Mucosa of rectum (tissue), 2 donors: Measurements from ENCODE around the gene PTPRD.

Source experiments
- H3K27ac ChIP-seq, 2 donors: one replicate each; pipeline ENCODE4 v1.7.0; 2013; ENCODE audit warnings: inconsistent platforms in 2 of 2, low read depth in 2 of 2, low read length in 2 of 2
- H3K27me3 ChIP-seq, 2 donors: one replicate each; pipeline ENCODE4 v1.7.0; 2013; ENCODE audit warnings: low read length in 2 of 2; ENCODE audit not compliant: control insufficient read depth in 2 of 2, insufficient read depth in 2 of 2
- H3K36me3 ChIP-seq, 2 donors: one replicate each; pipeline ENCODE4 v1.7.0; 2013; ENCODE audit warnings: low read length in 2 of 2; ENCODE audit not compliant: control insufficient read depth in 2 of 2, insufficient read depth in 2 of 2
- H3K4me1 ChIP-seq, 2 donors: one replicate each; pipeline ENCODE4 v1.7.0; 2013; ENCODE audit warnings: low read length in 2 of 2, mild to moderate bottlenecking in 1 of 2; ENCODE audit not compliant: control insufficient read depth in 2 of 2, insufficient read depth in 2 of 2
- H3K4me3 ChIP-seq, 2 donors: one replicate each; pipeline ENCODE4 v1.7.0; 2013; ENCODE audit warnings: low read length in 2 of 2
- H3K9ac ChIP-seq, 2 donors: one replicate each; pipeline ENCODE4 v1.7.0; 2013; ENCODE audit warnings: low read length in 2 of 2, low read depth in 1 of 2, mild to moderate bottlenecking in 1 of 2
- H3K9me3 ChIP-seq, 2 donors: one replicate each; pipeline ENCODE4 v1.7.0; 2013; ENCODE audit warnings: low read length in 2 of 2; ENCODE audit not compliant: control insufficient read depth in 2 of 2
- donor health status: healthy.
- donor health status: Normal muscosa, but diverticular disease.

PTPRD gene

DNA sequence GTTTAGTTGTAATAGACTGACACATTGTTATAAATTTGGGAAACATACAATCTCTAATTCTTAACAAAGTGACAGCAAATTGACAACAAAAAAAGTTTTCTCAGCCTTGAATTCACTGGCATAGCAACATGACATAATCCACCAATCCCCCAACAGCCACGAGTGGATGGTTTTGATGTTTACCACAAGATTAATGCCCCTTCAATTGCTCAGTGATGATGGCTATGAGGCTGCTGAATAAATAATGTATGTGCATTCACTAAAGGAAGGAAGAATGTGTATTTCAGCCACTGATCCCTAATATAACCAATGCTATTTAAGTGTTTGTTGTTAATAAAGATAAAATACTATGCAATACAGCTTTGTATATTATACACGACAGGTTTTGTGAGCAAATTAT lies 2069.6 kb downstream of the PTPRD start:
- no peak overlapping the region for H3K27ac ChIP-seq
- H3K36me3 ChIP-seq = no peaks in the 10 kb centered on the region
- H3K4me3 ChIP-seq = no peak overlapping the region
- H3K27me3 ChIP-seq = no peaks in the 10 kb centered on the region
- H3K4me1 ChIP-seq = no peaks in the 10 kb centered on the region
- H3K9ac ChIP-seq = no peak overlapping the region
- no peaks in the 10 kb centered on the region for H3K9me3 ChIP-seq

DNA sequence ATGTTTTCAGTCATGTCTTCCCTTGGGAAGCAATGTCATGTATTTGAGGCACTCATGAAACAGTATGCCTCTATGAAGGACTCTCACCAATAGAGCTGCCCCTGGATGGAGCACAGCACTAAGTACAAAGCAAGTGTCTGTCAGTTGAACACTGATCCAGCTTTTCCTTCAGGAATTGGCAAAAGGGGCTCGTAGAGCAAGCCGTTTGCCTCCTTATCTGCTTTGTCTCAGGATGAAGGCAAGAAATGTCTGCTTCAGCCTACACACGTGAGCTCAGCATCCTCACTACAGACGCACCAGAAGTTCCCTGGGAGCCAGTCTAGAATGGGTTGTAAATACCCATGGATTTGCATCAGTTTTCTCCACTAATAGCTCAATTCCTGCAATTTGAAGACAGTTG lies 2070.3 kb downstream of the PTPRD start:
- H3K4me1 ChIP-seq = no peaks in the 10 kb centered on the region
- no peaks in the 10 kb centered on the region for H3K36me3 ChIP-seq
- no peak overlapping the region for H3K9ac ChIP-seq
- H3K4me3 ChIP-seq = no peak overlapping the region
- H3K9me3 ChIP-seq = no peaks in the 10 kb centered on the region
- H3K27me3 ChIP-seq = no peaks in the 10 kb centered on the region
- H3K27ac ChIP-seq = no peak overlapping the region

DNA sequence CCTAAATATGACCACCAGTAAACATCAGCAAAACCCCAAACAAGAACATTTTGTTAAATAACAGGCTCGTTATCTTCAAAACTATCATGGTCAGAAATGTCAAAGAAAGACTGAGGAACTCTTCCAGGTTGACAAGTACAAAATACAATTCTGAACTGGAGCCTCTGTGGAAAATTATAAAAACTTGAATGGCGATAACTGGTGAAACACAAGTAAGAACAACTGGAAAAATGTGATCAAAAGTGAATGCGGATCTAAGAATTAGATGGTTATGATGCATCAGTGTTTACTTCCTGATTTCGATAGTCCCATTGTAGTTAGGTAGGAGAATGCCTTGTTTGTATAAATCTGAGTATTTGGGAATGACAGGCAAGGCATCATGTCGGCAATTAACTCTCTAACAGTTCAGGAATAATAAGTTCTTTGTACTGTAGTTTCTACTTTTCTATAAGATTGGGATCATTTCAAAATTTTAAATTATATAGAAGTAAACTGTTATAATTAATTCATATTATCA lies 2073.1 kb downstream of the PTPRD start:
- Histone ChIP-seq H3K27ac (no peak overlapping the region), H3K36me3 (no peaks in the 10 kb centered on the region), H3K9ac (no peak overlapping the region), H3K9me3 (no peaks in the 10 kb centered on the region), H3K4me3 (no peak overlapping the region), H3K27me3 (no peaks in the 10 kb centered on the region), H3K4me1 (no peaks in the 10 kb centered on the region)

DNA sequence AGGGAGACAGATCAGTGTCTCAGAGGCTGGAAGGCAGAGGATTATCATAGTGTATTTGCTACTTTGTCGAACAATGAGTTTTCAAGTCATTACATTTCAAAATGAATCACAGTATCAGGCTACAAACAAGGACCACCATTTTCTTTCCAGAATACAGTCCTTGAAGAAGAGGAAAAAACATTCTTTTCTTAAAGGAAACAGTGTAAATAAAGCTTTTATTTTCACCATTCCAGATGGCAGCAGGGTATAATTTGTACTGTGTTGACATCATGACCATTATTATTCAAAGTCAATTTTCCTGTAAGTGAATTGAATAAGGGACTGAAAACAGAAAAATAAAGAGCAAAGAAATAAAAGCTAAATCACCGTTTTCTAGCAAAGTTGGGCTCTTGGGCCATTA lies 2076.0 kb downstream of the PTPRD start:
- Histone ChIP-seq H3K27ac (no peak overlapping the region), H3K9me3 (no peaks in the 10 kb centered on the region), H3K4me3 (no peak overlapping the region), H3K27me3 (no peaks in the 10 kb centered on the region), H3K9ac (no peak overlapping the region), H3K4me1 (no peaks in the 10 kb centered on the region), H3K36me3 (no peaks in the 10 kb centered on the region)

DNA sequence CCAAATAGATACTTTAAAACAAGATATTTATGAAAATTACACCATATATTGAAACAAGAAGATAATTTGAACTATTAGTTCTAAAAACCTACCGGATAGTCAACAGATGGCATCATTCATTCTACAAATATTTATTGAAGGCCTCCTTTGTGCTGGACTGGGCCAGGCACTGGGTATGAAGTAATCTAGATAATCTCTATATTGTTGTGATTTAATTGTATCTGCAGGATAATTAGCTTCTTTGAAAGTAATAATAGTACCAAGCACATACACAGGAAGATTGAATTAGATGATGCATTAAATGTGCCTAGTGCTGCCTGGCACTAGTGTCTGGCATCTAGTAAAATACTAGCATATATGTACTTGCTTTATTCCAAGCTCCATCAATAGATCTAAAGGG lies 2078.0 kb downstream of the PTPRD start:
- Histone ChIP-seq H3K27me3 (no peaks in the 10 kb centered on the region), H3K36me3 (no peaks in the 10 kb centered on the region), H3K4me1 (no peaks in the 10 kb centered on the region), H3K9ac (no peak overlapping the region), H3K27ac (no peak overlapping the region), H3K4me3 (no peak overlapping the region), H3K9me3 (no peaks in the 10 kb centered on the region)

DNA sequence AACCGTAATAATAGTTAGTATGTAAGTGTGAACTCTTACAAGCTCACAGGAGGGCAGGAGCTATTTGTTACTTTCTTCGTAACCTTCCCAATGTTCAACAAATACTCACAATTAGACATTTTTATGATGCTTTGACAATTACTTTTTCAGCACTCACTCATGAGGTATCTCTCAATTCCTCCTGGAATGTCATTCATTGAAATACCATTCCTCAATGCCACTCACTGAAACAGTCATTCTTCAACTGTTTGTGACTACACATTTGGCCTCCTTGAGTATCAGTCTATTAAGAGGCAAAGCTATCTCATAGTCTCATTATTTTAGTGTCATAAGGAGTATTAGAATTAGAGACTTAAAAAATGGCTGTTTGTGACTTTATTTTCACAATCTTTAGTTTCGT lies 2079.1 kb downstream of the PTPRD start:
- no peaks in the 10 kb centered on the region for H3K36me3 ChIP-seq
- H3K9me3 ChIP-seq = no peaks in the 10 kb centered on the region

DNA sequence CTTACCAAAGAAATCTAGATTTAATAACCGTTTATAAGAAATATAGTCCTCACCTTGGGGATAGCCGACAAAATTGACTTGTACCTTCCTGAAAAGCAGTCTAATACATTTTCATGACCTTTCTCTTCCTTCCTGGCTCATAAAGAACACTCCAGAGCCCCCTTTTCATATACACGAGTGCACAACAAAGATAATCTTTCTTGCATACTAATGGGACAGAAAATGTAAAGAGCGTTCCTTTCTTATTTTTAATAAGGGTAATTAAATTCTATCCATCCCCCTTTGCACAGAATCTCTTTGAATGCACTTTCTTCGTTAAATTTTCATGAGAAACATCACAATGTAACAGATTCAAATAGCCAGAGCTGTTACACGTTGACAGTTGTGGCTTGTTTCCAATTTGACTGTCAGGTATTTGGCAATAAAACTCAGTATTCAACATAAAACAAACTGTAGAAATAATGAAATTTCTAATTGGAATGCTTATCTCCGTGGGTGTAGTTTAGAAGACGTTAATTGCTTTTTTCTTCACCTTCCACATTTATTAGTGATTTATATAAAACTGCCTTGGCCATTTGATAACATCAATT lies 2080.9 kb downstream of the PTPRD start:
- Histone ChIP-seq H3K4me1 (no peaks in the 10 kb centered on the region), H3K27ac (no peak overlapping the region)

More for the DNA sequence above, 2079.1 kb downstream of the PTPRD start:
- H3K4me1 ChIP-seq = no peaks in the 10 kb centered on the region
- no peak overlapping the region for H3K4me3 ChIP-seq
- no peak overlapping the region for H3K9ac ChIP-seq
- H3K27ac ChIP-seq = no peak overlapping the region
- no peaks in the 10 kb centered on the region for H3K27me3 ChIP-seq

DNA sequence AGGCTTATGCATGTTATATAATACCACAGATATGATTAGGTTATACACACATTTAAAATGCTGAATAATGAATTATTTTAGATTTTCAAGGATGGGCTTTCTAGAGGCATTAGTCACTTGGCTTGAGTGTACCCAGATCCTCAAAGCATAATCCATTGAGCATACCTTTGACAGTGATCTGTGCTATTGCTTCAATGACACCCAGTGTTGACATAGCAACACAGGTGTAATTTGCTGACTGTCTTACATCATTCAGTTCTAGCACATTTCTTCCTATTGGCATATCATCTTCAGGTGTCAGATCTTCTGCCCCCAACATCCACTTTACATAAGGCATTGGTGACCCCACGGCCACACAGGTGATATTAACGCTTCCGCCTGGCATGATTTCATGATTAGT lies 2091.7 kb downstream of the PTPRD start:
- H3K9ac ChIP-seq = no peak overlapping the region
- H3K27ac ChIP-seq = no peak overlapping the region
- no peaks in the 10 kb centered on the region for H3K4me1 ChIP-seq

More for the DNA sequence above, 2080.9 kb downstream of the PTPRD start:
- Histone ChIP-seq H3K36me3 (no peaks in the 10 kb centered on the region), H3K4me3 (no peak overlapping the region), H3K27me3 (no peaks in the 10 kb centered on the region), H3K9me3 (no peaks in the 10 kb centered on the region), H3K9ac (no peak overlapping the region)

DNA sequence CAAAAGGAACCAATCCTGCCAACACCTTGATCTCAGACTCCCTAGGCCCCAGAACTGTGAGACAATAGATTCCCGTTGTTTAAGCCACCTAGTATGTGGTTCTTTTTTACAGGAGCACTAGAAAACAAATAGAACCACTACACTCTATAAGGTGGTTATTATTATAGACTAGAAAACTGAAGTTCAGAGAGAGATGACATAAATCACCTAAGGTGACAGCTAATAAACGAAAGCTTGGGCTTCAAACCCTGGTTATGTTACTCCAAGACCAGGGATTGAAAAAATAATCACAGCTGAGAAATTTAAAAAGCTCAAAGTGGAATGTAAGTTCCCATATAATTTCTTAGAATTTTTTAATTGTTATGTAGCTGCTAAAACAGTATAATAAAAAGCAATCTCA lies 2097.1 kb downstream of the PTPRD start:
- H3K9me3 ChIP-seq = no peaks in the 10 kb centered on the region
- no peaks in the 10 kb centered on the region for H3K27me3 ChIP-seq

More for the DNA sequence above, 2091.7 kb downstream of the PTPRD start:
- no peaks in the 10 kb centered on the region for H3K9me3 ChIP-seq
- no peaks in the 10 kb centered on the region for H3K27me3 ChIP-seq
- H3K36me3 ChIP-seq = peaks cover 0 to 9% of the 10 kb centered on the region in 2 donors
- no peak overlapping the region for H3K4me3 ChIP-seq

DNA sequence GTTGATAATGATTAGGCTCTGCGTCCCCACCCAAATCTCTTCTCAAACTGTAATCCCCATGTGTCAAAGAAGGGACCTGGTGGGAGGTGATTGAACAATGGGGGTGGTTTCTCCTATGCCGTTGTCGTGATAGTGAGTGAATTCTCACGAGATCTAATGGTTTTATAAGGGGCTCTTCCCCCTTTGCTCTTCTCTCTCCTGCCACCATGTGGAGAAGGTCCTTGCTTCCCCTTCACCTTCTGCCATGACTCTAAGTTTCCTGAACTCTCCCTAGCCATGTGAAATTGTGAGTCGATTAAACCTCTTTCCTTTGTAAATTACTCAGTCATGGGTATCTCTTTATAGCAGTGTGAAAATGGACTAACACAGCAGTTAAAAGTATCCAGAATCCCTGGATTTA lies 2098.0 kb downstream of the PTPRD start:
- Histone ChIP-seq H3K27ac (no peak overlapping the region), H3K4me1 (no peaks in the 10 kb centered on the region), H3K27me3 (no peaks in the 10 kb centered on the region), H3K36me3 (no peaks in the 10 kb centered on the region), H3K4me3 (no peak overlapping the region), H3K9ac (no peak overlapping the region), H3K9me3 (no peaks in the 10 kb centered on the region)

More for the DNA sequence above, 2097.1 kb downstream of the PTPRD start:
- Histone ChIP-seq H3K4me3 (no peak overlapping the region), H3K36me3 (no peaks in the 10 kb centered on the region), H3K4me1 (no peaks in the 10 kb centered on the region), H3K9ac (no peak overlapping the region), H3K27ac (no peak overlapping the region)
